ENCODE measurements around the gene PLEKHH1.

Gene PLEKHH1

GRCh38 chr14:67574806-67575205 is 41.7 kb downstream of the PLEKHH1 start:
- no peak for DNase-seq (ENCODE audit: low read depth, low spot score)
- TF ChIP-seq FOXP2 (optimal IDR thresholded peaks at IDR 0.05; ENCODE audit: control extremely low read depth, extremely low read length, insufficient read depth) (no peak), POLR2AphosphoS5 (IDR thresholded peaks at IDR 0.05; ENCODE audit: borderline replicate concordance, low read depth, low read length) (no peak), EZH2 (IDR thresholded peaks at IDR 0.05) (no peak)
- Histone ChIP-seq H3K9ac (ENCODE audit: insufficient read length) (no peak overlapping the region), H3K9me3 (ENCODE audit: low read depth, low read length) (no peaks in the 10 kb centered on the region), H3K4me3 (no peak overlapping the region), H3K27ac (no peak overlapping the region), H3K36me3 (ENCODE audit: insufficient read depth, low read length) (no peaks in the 10 kb centered on the region)

DNA sequence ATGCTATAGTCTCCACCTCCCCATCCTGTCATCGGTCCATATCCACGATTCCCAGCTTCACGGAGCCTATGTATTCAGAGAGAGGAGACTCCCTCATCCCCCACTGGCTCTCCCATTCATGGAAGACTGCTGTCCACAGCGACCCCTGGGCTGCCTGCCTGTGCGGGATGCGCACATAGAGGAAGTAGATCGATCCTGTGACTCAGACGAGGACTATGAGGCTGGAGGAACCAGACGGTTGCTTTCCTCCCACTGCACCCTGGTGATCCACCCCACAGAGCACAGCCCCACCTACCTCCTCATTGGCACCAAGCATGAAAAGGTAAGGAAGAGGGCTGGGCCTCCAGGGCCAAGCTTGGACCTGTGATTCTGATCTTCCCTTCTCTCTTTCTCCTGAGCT is 42.6 kb downstream of the PLEKHH1 start:
- Histone ChIP-seq H3K27ac (no peak overlapping the region), H3K9ac (ENCODE audit: insufficient read length) (no peak overlapping the region), H3K4me3 (no peak overlapping the region), H3K9me3 (ENCODE audit: low read depth, low read length) (no peaks in the 10 kb centered on the region), H3K36me3 (ENCODE audit: insufficient read depth, low read length) (no peaks in the 10 kb centered on the region)
- no peak for DNase-seq (ENCODE audit: low read depth, low spot score)
- no peak for TF ChIP-seq EZH2 (IDR thresholded peaks at IDR 0.05)
- no peak for TF ChIP-seq POLR2AphosphoS5 (IDR thresholded peaks at IDR 0.05; ENCODE audit: borderline replicate concordance, low read depth, low read length)
- TF ChIP-seq FOXP2 (optimal IDR thresholded peaks at IDR 0.05; ENCODE audit: control extremely low read depth, extremely low read length, insufficient read depth) = no peak

DNA sequence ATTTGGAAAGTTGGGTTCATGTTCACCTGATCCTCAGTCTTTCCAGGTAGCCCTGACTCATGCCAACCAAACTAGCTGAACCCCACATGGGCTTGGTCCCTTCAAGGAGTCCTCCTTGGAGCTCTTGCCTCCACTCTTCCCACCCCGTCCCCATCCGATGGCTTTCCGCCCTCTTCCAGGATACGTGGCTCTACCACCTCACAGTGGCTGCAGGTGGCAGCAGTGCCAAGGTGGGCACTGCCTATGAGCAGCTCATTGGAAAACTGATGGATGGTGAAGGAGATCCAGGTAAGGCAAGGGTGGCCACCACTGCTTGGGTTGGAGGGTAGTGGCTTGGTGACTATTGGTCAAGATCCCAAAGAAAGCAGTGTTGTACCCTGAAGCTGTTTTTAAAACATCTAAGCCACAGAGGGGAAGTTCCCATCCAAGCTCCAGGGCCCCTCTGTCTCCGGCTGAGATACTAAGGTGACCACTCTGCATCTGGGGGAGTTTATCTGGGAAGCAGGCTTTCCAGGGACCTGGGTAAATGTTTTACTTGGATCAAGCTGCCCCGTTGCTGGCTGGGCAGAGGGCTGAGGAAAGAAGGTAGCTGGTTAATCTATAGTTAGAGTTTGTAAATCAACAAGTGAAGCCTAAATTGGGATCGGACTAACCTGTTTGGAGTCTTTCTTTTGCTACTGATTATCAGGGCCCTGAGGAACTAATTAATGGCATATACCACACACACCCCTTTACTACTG is 43.3 kb downstream of the PLEKHH1 start:
- no peak overlapping the region for H3K9ac ChIP-seq (ENCODE audit: insufficient read length)
- no peak overlapping the region for H3K4me3 ChIP-seq
- no peaks in the 10 kb centered on the region for H3K36me3 ChIP-seq (ENCODE audit: insufficient read depth, low read length)
- H3K27ac ChIP-seq = no peak overlapping the region
- no peak for TF ChIP-seq EZH2 (IDR thresholded peaks at IDR 0.05)
- TF ChIP-seq FOXP2 (optimal IDR thresholded peaks at IDR 0.05; ENCODE audit: control extremely low read depth, extremely low read length, insufficient read depth) = no peak
- no peak for TF ChIP-seq POLR2AphosphoS5 (IDR thresholded peaks at IDR 0.05; ENCODE audit: borderline replicate concordance, low read depth, low read length)
- H3K9me3 ChIP-seq (ENCODE audit: low read depth, low read length) = no peaks in the 10 kb centered on the region
- DNase-seq (ENCODE audit: low read depth, low spot score) = no peak

GRCh38 chr14:67577181-67577808 is 44.2 kb downstream of the PLEKHH1 start:
- no peak overlapping the region for H3K4me3 ChIP-seq
- no peak overlapping the region for H3K27ac ChIP-seq
- DNase-seq (ENCODE audit: low read depth, low spot score) = no peak
- TF ChIP-seq POLR2AphosphoS5 (IDR thresholded peaks at IDR 0.05; ENCODE audit: borderline replicate concordance, low read depth, low read length) = no peak
- no peaks in the 10 kb centered on the region for H3K36me3 ChIP-seq (ENCODE audit: insufficient read depth, low read length)
- no peak overlapping the region for H3K9ac ChIP-seq (ENCODE audit: insufficient read length)
- H3K9me3 ChIP-seq (ENCODE audit: low read depth, low read length) = no peaks in the 10 kb centered on the region

DNA sequence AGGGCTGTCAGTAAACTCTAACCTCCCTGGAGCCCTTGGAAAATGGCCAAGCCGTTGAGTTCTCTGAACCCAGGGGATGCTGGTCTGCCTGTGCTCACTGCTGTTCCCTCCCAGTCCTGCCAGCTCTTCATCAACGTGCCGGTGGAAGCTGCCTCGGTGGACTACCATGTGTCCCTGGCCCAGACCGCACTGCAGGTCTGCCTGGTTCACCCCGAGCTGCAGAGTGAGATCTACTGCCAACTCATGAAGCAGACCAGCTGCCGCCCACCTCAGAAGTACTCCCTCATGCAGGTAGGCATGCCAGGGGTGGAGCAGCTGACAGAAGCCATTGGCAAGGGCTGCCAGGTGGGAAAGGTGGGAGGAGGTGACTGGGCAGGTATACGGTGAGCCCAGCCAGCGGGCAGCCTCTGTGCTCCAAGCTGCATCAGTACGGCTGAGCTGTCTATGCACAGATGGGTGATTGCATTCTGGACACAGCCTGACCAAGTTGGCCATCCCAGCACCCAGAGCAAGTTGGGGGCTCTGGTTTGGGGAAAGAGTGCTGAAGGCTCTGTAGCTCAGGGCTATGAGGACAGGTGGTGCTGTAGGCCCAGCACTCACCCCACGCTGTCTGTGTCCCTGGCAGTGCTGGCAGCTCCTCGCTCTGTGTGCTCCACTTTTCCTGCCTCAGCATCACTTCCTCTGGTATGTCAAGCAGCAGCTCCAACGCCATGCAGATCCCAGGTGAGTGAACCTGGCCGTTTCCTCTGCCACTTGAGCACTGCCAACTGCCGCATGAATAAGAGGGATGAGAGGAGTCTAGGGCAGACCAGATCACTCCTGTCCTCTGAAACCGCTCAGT is 45.0 kb downstream of the PLEKHH1 start:
- Histone ChIP-seq H3K9ac (ENCODE audit: insufficient read length) (no peak overlapping the region), H3K9me3 (ENCODE audit: low read depth, low read length) (no peaks in the 10 kb centered on the region), H3K4me3 (no peak overlapping the region), H3K36me3 (ENCODE audit: insufficient read depth, low read length) (no peaks in the 10 kb centered on the region), H3K27ac (no peak overlapping the region)
- DNase-seq (ENCODE audit: low read depth, low spot score) = no peak
- no peak for TF ChIP-seq POLR2AphosphoS5 (IDR thresholded peaks at IDR 0.05; ENCODE audit: borderline replicate concordance, low read depth, low read length)
- TF ChIP-seq FOXP2 (optimal IDR thresholded peaks at IDR 0.05; ENCODE audit: control extremely low read depth, extremely low read length, insufficient read depth) = no peak
- TF ChIP-seq EZH2 (IDR thresholded peaks at IDR 0.05) = no peak

DNA sequence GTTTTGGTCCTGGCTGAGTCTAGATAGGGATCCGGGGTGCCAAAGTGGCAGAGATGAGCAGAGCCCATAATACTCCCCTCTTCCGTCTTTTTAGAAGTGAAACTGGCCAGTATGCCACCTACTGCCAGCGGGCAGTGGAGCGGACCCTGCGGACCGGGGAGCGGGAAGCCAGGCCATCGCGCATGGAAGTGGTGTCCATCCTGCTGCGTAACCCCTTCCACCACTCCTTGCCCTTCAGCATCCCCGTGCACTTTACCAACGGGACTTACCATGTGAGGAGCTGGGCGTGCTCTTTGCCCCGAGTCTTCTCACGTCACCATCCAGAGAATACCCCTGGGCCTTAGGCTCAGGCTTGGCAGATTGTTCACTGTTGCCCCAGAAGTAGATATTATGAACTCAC is 46.0 kb downstream of the PLEKHH1 start:
- DNase-seq (ENCODE audit: low read depth, low spot score) = no peak
- Histone ChIP-seq H3K9ac (ENCODE audit: insufficient read length) (no peak overlapping the region), H3K9me3 (ENCODE audit: low read depth, low read length) (no peaks in the 10 kb centered on the region), H3K36me3 (ENCODE audit: insufficient read depth, low read length) (no peaks in the 10 kb centered on the region), H3K4me3 (no peak overlapping the region), H3K27ac (no peak overlapping the region)
- TF ChIP-seq POLR2AphosphoS5 (IDR thresholded peaks at IDR 0.05; ENCODE audit: borderline replicate concordance, low read depth, low read length) (no peak), EZH2 (IDR thresholded peaks at IDR 0.05) (no peak), FOXP2 (optimal IDR thresholded peaks at IDR 0.05; ENCODE audit: control extremely low read depth, extremely low read length, insufficient read depth) (no peak)

DNA sequence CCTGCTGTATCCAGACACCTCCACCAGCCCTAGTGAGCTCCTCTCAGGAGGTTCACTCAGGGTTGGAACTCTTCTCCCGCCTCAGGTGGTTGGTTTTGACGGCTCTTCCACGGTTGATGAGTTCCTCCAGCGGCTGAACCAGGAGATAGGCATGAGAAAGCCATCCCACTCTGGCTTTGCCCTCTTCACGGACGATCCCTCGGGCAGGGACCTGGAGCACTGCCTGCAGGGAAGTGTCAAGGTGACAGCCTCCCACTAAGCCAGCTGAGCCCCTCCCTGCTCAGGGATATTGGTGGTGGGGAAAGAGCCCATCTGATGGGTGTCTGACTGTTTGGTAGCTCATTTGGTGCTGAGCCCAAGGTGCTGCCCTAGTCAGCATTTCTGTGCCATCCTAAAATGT is 46.5 kb downstream of the PLEKHH1 start:
- Histone ChIP-seq H3K9me3 (ENCODE audit: low read depth, low read length) (no peaks in the 10 kb centered on the region), H3K27ac (no peak overlapping the region), H3K36me3 (ENCODE audit: insufficient read depth, low read length) (no peaks in the 10 kb centered on the region), H3K4me3 (no peak overlapping the region), H3K9ac (ENCODE audit: insufficient read length) (no peak overlapping the region)
- no peak for DNase-seq (ENCODE audit: low read depth, low spot score)
- TF ChIP-seq EZH2 (IDR thresholded peaks at IDR 0.05) = no peak
- TF ChIP-seq FOXP2 (optimal IDR thresholded peaks at IDR 0.05; ENCODE audit: control extremely low read depth, extremely low read length, insufficient read depth) = no peak
- TF ChIP-seq POLR2AphosphoS5 (IDR thresholded peaks at IDR 0.05; ENCODE audit: borderline replicate concordance, low read depth, low read length) = no peak

Data from SK-N-MC (cell line).